K562 (cell line): ENCODE data around the gene PRKRIP1. TPM values are rescaled to one million over a fixed set of nuclear protein-coding genes. Genes with fewer than 3 reads are reported as not detected.

Source experiments
- ARID1B ChIP-seq: fragments of 450-650 bp; IDR thresholded peaks from 2 replicates; pipeline ENCODE4 v1.6.1; 2016; ENCODE audit warnings: antibody characterized with exemption, mild to moderate bottlenecking, inconsistent platforms
- ATF3 ChIP-seq, 2 experiments: fragments of 450-650 bp in 1 of 2; sonication (generic) in 1 of 2; formaldehyde crosslinking in 1 of 2; IDR thresholded peaks in 1 of 2; conservative IDR thresholded peaks in 1 of 2; 2 replicates each; pipeline versions ENCODE4 v1.6.1 to v1.8.1; 2016 to 2023; ENCODE audit warnings: mild to moderate bottlenecking in 2 of 2, moderate library complexity in 2 of 2, inconsistent platforms in 1 of 2, missing genetic modification reagents in 1 of 2
- BMI1 ChIP-seq: fragments of 150-350 bp; IDR thresholded peaks from 2 replicates; pipeline ENCODE4 v1.6.1; 2014; ENCODE audit warnings: low read length
- HDAC1 ChIP-seq, 2 experiments: fragments of 450-650 bp; IDR thresholded peaks; 2 replicates each; pipeline ENCODE4 v1.6.1; 2016 to 2017; ENCODE audit warnings: inconsistent platforms in 1 of 2, mild to moderate bottlenecking in 1 of 2, moderate library complexity in 1 of 2
- HDAC6 ChIP-seq: IDR thresholded peaks from 2 replicates; pipeline ENCODE4 v1.6.1; 2012; ENCODE audit warnings: low read depth, mild to moderate bottlenecking, control low read depth, inconsistent platforms, low read length, moderate library complexity
- JUNB ChIP-seq: fragments of 450-650 bp; formaldehyde crosslinking; conservative IDR thresholded peaks from 2 replicates; pipeline ENCODE4 v1.4.0; 2020; ENCODE audit warnings: mild to moderate bottlenecking
- JUND ChIP-seq, 2 experiments: IDR thresholded peaks; 2 replicates in 1 of 2; 3 replicates in 1 of 2; pipeline ENCODE4 v1.6.1; 2011; ENCODE audit warnings: borderline replicate concordance in 2 of 2, low read depth in 2 of 2, low read length in 2 of 2, improper control_type of control experiment in 1 of 2, missing biosample characterization in 1 of 2, missing genetic modification characterization in 1 of 2, missing genetic modification reagents in 1 of 2
- KDM1A ChIP-seq, 2 experiments: fragments of 450-650 bp; IDR thresholded peaks; 2 replicates each; pipeline ENCODE4 v1.6.1; 2016; ENCODE audit warnings: mild to moderate bottlenecking in 2 of 2
- MAX ChIP-seq: sonication (generic); formaldehyde crosslinking; IDR thresholded peaks from 2 replicates; pipeline ENCODE4 v1.9.0; 2022; ENCODE audit warnings: mild to moderate bottlenecking, missing genetic modification reagents
- NR2F6 ChIP-seq: fragments of 450-650 bp; formaldehyde crosslinking; IDR thresholded peaks from 2 replicates; pipeline ENCODE4 v1.4.0; 2020; ENCODE audit warnings: mild to moderate bottlenecking
- PHF20 ChIP-seq: fragments of 450-650 bp; IDR thresholded peaks from 2 replicates; pipeline ENCODE4 v1.6.1; 2018; ENCODE audit not compliant: partially characterized antibody
- PHF8 ChIP-seq: fragments of 200-600 bp; sonication (generic); IDR thresholded peaks from 2 replicates; pipeline ENCODE4 v1.6.1; 2012; ENCODE audit warnings: mixed run types, mild to moderate bottlenecking, inconsistent platforms, low read length, moderate library complexity, borderline replicate concordance
- PKNOX1 ChIP-seq: fragments of 450-650 bp; IDR thresholded peaks from 2 replicates; pipeline ENCODE4 v1.6.1; 2016
- TAL1 ChIP-seq: fragments of 450-650 bp; IDR thresholded peaks from 2 replicates; pipeline ENCODE4 v1.6.1; 2016; ENCODE audit warnings: mild to moderate bottlenecking
- TCF3 ChIP-seq: sonication (generic); formaldehyde crosslinking; IDR thresholded peaks from 2 replicates; pipeline ENCODE4 v1.4.0; 2020; ENCODE audit warnings: mild to moderate bottlenecking, missing genetic modification reagents
- ZBTB1 ChIP-seq: sonication (generic); formaldehyde crosslinking; IDR thresholded peaks from 2 replicates; pipeline ENCODE4 v1.8.1; 2023; ENCODE audit warnings: missing genetic modification reagents, low read depth, mild to moderate bottlenecking, borderline replicate concordance
- ZNF12 ChIP-seq: sonication (generic); formaldehyde crosslinking; IDR thresholded peaks from 2 replicates; pipeline ENCODE4 v1.4.0; 2020; ENCODE audit warnings: mild to moderate bottlenecking, missing genetic modification reagents
- ZNF592 ChIP-seq: fragments of 450-650 bp; IDR thresholded peaks from 2 replicates; pipeline ENCODE4 v1.6.1; 2017; ENCODE audit warnings: antibody characterized with exemption, mild to moderate bottlenecking
- polyA plus RNA-seq, 8 experiments: library from polyadenylated mRNA; depleted of rRNA in 4 of 8; stranded (reverse) in 5 of 8; unstranded in 3 of 8; fragments of >200 nt; fragmentation: Nextera tagmentation in 2 of 8; fragmentation: Illumina TruSeq in 1 of 8; extraction: Ambion mirVana in 2 of 8; extraction: Trizol in 1 of 8; gene quantifications; 2 replicates each; pipeline versions ENCODE4 v1.2.1 to v1.2.3, GENCODE V29; 2011 to 2014; ENCODE audit warnings: inconsistent platforms in 1 of 8, missing spikeins in 1 of 8
- total RNA-seq, 7 experiments: library from RNA; depleted of rRNA in 6 of 7; stranded (reverse); fragments of >200 nt in 6 of 7; fragmentation: Illumina TruSeq in 2 of 7; extraction: Trizol in 2 of 7; gene quantifications; 2 replicates each; pipeline versions ENCODE4 v1.2.1 to v1.2.3, GENCODE V29; 2011 to 2021; ENCODE audit warnings: low replicate concordance in 1 of 7

The PRKRIP1 gene
- total and polyA plus RNA-seq, 9 of the 15 experiments (the other 6 are each of a cell fraction or from before 2014, with no cell fraction given): 14.9 to 52.1 (median 19.8) TPM

- TF ChIP-seq JUND (IDR thresholded peaks at IDR 0.05; ENCODE audit: borderline replicate concordance, low read depth, low read length): 0 out of 2 replicates have a peak, but pooled peaks have one; percentile 22
- TF ChIP-seq JUND (tag; IDR thresholded peaks at IDR 0.05; ENCODE audit: borderline replicate concordance, low read depth, low read length): peak; percentile 57; the same call in 1 of the 3 replicates
- 0 out of 2 replicates have a peak, but pooled peaks have one; percentile 18 for TF ChIP-seq MAX
- peak; percentile 26 for TF ChIP-seq PHF20
- TF ChIP-seq JUNB (CRISPR knock-in tag): no peak
- TF ChIP-seq ZBTB1 (CRISPR knock-in tag): 0 out of 2 replicates have a peak, but pooled peaks have one; percentile 42
- no peak for TF ChIP-seq BMI1
- TF ChIP-seq ATF3 (IDR thresholded peaks at IDR 0.05): peak; percentile 46
- no peak for TF ChIP-seq ATF3 (CRISPR knock-in tag; conservative IDR thresholded peaks at IDR 0.05)
- TF ChIP-seq PKNOX1: peak; percentile 49
- TF ChIP-seq KDM1A (IDR thresholded peaks at IDR 0.05): 0 out of 4 replicates have a peak, but pooled peaks of 1 of the 2 experiments have one; percentile 20
- peak; percentile 54; the same call in 1 of the 2 replicates for TF ChIP-seq ZNF592
- TF ChIP-seq ARID1B: peak; percentile 78
- no peak for TF ChIP-seq HDAC6
- 0 out of 4 replicates have a peak, but pooled peaks of 1 of the 2 experiments have one; percentile 9 for TF ChIP-seq HDAC1 (IDR thresholded peaks at IDR 0.05)
- peak; percentile 73; the same call in 1 of the 2 replicates for TF ChIP-seq ZNF12
- 0 out of 2 replicates have a peak, but pooled peaks have one; percentile 27 for TF ChIP-seq TAL1
- no peak for TF ChIP-seq PHF8
- TF ChIP-seq TCF3 (CRISPR knock-in tag): peak; percentile 39; the same call in 1 of the 2 replicates
- no peak for TF ChIP-seq NR2F6 (CRISPR knock-in tag)
These were observed 49.0 kb downstream of the PRKRIP1 start (continued) for GRCh38 chr7:102444961-102445673.
